NT2/D1 (cell line): Measurements from ENCODE around the gene AFDN.

Experiments
- SUZ12 ChIP-seq: IDR thresholded peaks from 2 replicates; pipeline ENCODE4 v1.6.1; 2011; ENCODE audit not compliant: insufficient read length, insufficient read depth; ENCODE audit errors: extremely low read depth
- YY1 ChIP-seq: IDR thresholded peaks from 2 replicates; pipeline ENCODE4 v1.6.1; 2011; ENCODE audit not compliant: insufficient read length, insufficient read depth
- ZNF274 ChIP-seq: IDR thresholded peaks from 2 replicates; pipeline ENCODE4 v1.6.1; 2011; ENCODE audit warnings: mild to moderate bottlenecking, low read depth, low read length

DNA sequence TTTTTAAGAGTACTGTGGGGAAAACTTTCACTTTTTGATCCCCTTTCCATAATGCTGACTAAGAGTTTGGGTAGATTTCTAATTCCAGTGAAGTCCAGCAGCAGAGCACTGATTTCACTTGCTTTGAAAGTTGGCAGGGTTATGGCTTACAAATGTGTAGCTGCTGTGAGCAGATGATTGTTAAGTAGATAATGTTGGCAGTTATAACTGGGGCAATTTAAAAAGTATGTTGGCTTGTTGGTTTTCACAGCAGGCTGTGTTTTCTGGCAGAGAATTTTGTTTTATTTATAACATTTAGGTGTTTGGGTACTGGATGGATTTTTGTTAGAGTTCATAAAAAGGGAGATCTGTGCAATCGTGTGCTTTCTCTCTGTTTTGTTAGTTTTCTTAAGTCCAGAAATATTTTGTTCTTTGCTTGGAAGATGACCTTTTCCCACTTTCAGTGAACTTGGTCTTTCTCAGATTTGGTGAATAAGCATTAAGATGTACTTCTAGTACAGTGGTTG, 31.4 kb downstream of the AFDN start:
- TF ChIP-seq YY1 = no peak
- TF ChIP-seq ZNF274 = no peak
- TF ChIP-seq SUZ12 = no peak
